LNCaP clone FGC (cell line): ENCODE data around the gene SPOUT1.
"Not testable (repeated sequence)": the region's sequence is repeated elsewhere in the genome, so short reads cannot be mapped to it uniquely, and the experiment has no call there.

Experiments
- DNase-seq: peaks from one replicate; pipeline ENCODE4 v3.0.0-alpha.2; 2011; ENCODE audit warnings: low read depth
- H3K4me3 ChIP-seq: 2 replicates; pipeline ENCODE4 v1.5.1; 2011; ENCODE audit warnings: mild to moderate bottlenecking, low read depth, low read length, control low read depth
- TF ChIP-seq, protein P1 (sequence below): IDR thresholded peaks from 2 replicates; pipeline ENCODE4 v1.5.1; 2012; ENCODE audit warnings: mild to moderate bottlenecking; ENCODE audit not compliant: control insufficient read depth, insufficient read depth; ENCODE audit errors: extremely low read depth

The SPOUT1 gene

GRCh38 chr9:128781187-128782070 lies 48.2 kb downstream of the SPOUT1 start:
- no peak for DNase-seq
- H3K4me3 ChIP-seq: no peak overlapping the region
- TF ChIP-seq, protein P1, sequence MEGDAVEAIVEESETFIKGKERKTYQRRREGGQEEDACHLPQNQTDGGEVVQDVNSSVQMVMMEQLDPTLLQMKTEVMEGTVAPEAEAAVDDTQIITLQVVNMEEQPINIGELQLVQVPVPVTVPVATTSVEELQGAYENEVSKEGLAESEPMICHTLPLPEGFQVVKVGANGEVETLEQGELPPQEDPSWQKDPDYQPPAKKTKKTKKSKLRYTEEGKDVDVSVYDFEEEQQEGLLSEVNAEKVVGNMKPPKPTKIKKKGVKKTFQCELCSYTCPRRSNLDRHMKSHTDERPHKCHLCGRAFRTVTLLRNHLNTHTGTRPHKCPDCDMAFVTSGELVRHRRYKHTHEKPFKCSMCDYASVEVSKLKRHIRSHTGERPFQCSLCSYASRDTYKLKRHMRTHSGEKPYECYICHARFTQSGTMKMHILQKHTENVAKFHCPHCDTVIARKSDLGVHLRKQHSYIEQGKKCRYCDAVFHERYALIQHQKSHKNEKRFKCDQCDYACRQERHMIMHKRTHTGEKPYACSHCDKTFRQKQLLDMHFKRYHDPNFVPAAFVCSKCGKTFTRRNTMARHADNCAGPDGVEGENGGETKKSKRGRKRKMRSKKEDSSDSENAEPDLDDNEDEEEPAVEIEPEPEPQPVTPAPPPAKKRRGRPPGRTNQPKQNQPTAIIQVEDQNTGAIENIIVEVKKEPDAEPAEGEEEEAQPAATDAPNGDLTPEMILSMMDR: no peak

- not testable (repeated sequence) for DNase-seq, H3K4me3 ChIP-seq
Observed at GRCh38 chr9:128780093-128780492, 49.5 kb downstream of the SPOUT1 start.

DNA sequence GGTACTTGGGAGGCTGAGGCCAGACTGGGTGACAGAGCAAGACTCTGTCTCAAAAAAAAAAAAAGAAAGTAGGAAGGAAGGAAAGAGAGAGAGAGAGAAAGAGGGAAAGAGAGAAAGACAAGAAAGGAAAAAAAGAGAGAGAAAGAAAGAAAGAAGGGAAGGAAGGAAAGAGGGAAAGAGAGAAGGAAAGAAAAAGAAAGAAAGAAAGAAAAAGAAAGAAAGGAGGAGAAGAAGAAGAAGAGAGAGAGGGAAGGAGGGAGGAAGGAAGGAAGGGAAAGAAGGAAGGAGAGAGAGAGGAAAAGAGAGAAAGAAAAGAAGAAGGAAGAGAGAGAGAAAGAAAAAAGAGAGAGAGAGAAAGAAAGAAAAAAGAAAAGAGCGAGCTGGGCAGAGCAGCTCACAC lies 54.8 kb downstream of the SPOUT1 start:
- DNase-seq: no peak
- TF ChIP-seq, protein P1: no peak
- H3K4me3 ChIP-seq: no peak overlapping the region

GRCh38 chr9:128773049-128773448 lies 56.5 kb downstream of the SPOUT1 start:
- DNase-seq: no peak
- H3K4me3 ChIP-seq: no peak overlapping the region
- TF ChIP-seq, protein P1: no peak

GRCh38 chr9:128771745-128772519 lies 57.7 kb downstream of the SPOUT1 start, which contains the start of gene ZER1:
Gene ZER1 (minus strand): TSS chr9:128771927. CDS start chr9:128755565, 16,362 bp downstream.
- H3K4me3 ChIP-seq: peak within 1 kb of the TSS; percentile 97

DNA sequence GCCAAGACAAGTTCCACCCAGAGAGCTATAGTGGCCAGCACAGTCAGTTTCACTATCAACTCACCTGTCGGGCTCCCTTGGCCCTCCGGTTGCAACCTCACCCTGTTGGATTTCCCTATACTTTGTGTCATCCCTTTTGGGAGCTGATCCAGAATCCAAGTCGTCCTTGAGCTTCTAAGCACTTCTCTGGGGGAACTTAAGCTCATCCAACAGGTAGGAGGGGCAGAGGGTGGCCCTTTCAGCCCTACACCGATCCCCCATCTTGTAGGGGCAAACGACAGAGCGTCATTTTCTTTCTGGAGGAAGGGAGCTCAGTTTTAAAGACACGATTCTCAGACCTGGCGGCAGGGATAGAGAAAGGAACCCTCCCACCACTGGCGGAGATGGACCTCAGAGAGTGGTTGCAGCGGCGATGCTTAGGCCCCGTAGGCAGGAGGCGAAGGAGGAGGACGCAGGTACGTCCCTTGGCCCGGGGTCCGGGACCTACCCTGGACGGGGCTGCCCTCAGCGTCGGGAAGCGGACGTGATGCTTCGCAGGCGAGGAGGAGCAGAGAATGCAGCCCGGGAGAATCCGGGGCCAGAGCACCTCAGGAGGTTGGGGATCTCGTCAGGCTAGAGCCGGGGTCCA lies 58.4 kb downstream of the SPOUT1 start:
- TF ChIP-seq, protein P1: no peak
- no peak for DNase-seq

More at GRCh38 chr9:128771745-128772519, 57.7 kb downstream of the SPOUT1 start, which contains the start of gene ZER1:
- TF ChIP-seq, protein P1: no peak
- DNase-seq: peak; percentile 51

More for the DNA sequence above, 58.4 kb downstream of the SPOUT1 start:
- H3K4me3 ChIP-seq: peak overlapping the region; percentile 97
